HG03342 (cell line): ENCODE measurements around the gene CREG1.
A peak's percentile ranks its signal among the peaks of the same experiment; 100 is the strongest.

Source experiments
- ATAC-seq: cut with Tn5 transposase; IDR thresholded peaks from one replicate; pipeline ENCODE4 v1.9.1; 2021; ENCODE audit warnings: mild to moderate bottlenecking, moderate library complexity; ENCODE audit not compliant: unreplicated experiment

The CREG1 gene

DNA sequence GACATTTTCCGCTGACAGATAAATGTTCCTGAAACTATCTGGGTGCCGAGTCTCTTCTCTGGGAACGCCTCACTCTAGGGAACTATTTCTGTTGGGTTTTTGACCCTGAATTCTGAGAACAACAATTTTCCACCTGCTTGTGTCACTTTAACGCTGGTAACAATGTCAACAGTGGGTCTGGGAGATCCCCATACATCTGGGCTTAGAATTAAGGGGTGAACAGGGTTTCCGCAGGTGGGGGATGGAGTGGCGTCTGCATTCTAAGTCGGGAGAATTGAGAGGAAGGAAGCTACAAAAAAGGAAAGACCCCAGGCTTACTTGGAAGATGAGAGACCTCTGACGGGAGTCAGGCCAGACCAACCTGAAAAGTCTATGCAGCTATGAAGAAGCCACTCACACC is 44.0 kb downstream of the CREG1 start:
- ATAC-seq, result no peak

DNA sequence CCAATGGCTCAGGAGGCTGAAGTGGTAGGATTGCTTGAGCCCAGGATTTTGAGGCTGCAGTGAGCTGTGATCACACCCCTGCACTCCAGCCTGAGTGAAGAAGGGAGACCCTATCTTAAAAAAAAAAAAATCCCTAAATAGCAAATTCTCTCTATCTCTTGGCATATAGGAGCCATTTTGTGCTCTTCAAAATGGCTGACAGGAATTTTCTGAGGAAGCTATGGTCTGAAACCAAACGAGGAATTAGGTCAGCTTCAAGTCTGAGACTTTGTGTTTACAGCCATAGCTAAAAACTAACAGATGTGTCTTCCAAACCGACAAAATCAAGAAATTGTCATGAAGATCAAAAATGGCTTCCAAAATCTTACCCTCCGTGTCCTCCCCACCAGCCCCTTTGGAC is 45.8 kb downstream of the CREG1 start:
- ATAC-seq, result no peak

GRCh38 chr1:167504467-167504827 is 49.1 kb downstream of the CREG1 start:
- ATAC-seq, result no peak

GRCh38 chr1:167503626-167504466 is 49.7 kb downstream of the CREG1 start:
- no peak for ATAC-seq

DNA sequence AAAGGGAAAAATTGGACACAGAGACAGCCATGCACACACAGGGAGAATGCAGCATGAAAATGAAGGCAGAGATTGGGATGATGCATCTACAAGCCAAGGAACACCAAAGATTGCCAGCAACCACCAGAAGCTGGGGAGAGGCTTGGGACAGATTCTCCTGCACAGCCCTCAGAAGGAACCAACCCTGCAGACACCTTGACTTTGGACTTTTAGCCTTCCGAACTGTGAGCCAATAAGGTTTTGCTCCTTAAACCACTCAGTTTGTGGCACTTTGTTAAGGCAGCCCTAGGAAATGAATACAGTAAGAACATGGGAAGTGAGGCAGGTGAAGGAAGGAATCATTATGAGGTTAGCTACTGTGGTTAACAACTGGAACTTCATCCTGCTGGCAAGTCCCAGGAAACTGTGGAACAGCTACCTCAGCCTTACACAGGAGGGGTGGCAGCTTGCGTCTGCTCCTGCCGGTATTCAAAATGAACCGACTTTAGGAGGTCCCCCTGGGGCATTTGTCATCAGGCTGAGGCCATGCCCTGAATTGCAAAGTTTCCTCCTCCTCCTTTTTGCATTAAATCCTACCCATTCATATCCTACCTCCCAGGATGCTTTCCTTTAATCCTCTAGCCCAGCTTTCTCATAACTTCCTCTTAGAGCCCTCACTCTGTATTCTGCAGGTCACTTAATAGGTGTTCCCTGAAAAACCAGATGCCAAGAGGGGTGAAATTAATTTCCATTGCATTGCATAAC is 50.7 kb downstream of the CREG1 start:
- no peak for ATAC-seq

GRCh38 chr1:167502192-167502551 is 51.4 kb downstream of the CREG1 start:
- no peak for ATAC-seq

DNA sequence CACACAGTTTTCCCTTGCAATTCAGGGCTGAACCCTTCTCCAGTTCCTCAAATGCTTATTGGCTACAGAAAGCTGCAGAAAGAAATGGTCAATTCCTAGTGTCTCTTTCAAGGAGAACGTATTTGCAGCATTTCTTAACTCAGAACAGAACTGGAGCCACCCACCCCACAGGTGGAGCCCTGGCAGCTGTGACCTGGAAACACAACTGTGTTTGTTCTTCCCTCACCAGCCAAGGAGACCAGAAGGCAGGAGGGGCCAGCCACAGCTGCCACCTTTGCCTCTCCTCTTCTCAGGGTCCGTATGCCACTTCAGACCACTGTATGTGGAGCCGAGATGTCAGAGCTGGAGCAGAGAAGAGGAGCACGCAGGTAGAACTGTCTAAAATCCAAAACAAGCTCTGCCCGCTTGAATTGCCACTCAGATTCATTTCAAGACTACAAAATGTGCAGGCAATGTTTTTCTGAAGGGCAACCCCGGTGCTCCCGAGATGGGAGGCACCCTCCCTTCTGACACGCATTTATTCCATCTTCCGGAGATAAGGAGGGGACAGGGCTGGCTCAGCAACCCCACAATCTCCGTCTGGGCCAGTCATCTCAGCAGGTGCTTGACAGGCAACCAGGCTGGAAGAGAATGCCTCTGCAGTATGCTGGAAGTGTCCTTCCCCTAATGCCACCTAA is 51.9 kb downstream of the CREG1 start:
- no peak for ATAC-seq

DNA sequence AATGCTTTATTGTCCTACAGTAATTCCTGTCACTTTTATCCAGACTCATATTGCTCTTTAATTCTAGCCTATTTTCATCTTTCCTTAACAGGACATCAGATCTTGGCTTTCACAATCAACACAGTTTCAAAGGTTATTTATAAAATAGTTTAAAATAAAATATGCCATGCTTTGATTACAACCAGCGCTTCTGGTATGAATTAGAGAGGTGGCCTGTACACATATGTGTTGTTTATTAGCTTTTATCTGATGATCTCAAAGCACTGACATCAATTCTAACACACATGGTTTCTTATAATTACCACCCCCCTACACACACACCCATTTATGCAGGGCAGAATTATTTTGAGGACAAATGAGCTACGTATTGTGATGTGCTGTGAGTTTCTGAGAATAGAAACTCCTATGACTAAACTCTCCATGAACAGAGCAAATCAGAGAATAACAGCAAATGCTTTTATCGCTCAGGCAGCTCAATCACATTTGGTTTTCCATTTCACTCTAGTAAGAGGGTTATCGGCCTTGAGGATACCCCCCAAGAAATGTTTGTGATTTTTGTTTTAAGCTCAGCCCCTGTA is 53.2 kb downstream of the CREG1 start:
- ATAC-seq, result no peak

GRCh38 chr1:167499664-167500101 is 53.9 kb downstream of the CREG1 start:
- peak; percentile 97 for ATAC-seq

GRCh38 chr1:167499106-167499505 is 54.5 kb downstream of the CREG1 start:
- ATAC-seq, result no peak

- ATAC-seq, result no peak
These were observed 56.6 kb downstream of the CREG1 start for GRCh38 chr1:167496797-167497619.

GRCh38 chr1:167493372-167493771 is 60.2 kb downstream of the CREG1 start:
- no peak for ATAC-seq

- ATAC-seq, result no peak
These were observed 61.1 kb downstream of the CREG1 start for GRCh38 chr1:167492481-167492910.

DNA sequence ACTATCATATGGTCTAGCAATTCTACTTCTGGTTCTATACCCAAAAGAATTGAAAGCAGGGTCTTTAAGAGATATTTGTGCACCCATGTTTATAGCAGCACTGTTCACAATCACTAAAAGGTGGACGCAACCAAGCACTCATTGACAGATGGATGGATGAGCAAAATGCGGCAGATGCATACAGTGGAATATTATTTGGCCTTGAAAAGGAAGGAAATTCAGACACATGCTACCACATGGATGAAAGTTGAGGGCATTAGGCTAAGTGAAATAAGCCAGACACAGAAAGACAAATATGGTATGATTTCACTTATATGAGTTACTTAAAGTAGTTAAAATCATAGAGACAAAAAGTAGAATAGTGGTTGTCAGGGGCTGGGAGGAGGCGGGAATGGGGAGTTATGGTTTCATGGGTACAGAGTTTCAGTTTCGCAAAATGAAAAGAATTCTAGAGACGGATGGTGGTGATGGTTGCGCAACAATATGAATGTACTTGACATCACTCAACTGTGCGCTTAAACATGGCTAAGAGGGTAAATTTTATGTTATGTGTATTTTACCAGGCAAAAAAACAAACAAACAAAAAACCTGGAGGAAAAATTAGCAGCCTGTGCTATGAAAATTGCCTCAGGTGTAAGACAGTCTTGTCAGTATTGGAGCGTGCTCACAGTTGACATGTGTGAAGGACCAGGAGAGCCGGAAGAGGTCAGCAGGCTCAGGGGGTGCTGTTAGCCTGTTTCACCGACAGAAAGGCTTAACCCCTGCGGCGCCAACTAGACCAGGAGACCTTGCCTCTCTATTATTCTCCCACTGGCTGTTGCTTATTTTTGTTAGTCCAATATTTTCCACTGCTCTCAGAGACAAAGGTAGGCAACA is 61.7 kb downstream of the CREG1 start:
- no peak for ATAC-seq
